Neural cell (in vitro differentiated cells): Measurements from ENCODE around the gene STAU1. TPM values are rescaled to one million over a fixed set of nuclear protein-coding genes. Genes with fewer than 3 reads are reported as not detected.

ENCODE experiments used
- H2AFZ ChIP-seq: fragments of 200-600, 300-800 bp; sonication (generic), shearing (Covaris generic); 2 replicates; pipeline ENCODE4 v1.6.0; 2014; ENCODE audit warnings: low read depth, mild to moderate bottlenecking, antibody characterized with exemption, low read length, moderate library complexity
- H3F3A ChIP-seq: fragments of 200-600 bp; shearing (Covaris generic); 2 replicates; pipeline ENCODE4 v1.6.1; 2016; ENCODE audit warnings: mild to moderate bottlenecking, moderate library complexity, mixed read lengths, antibody characterized with exemption, low read length; ENCODE audit not compliant: insufficient read depth, poor library complexity, severe bottlenecking
- H3K27ac ChIP-seq: fragments of 200-600, 300-800 bp; sonication (generic), shearing (Covaris generic); 2 replicates; pipeline ENCODE4 v1.5.1; 2014; ENCODE audit warnings: mild to moderate bottlenecking, low read length, moderate library complexity
- H3K27me3 ChIP-seq: fragments of 300-800, 200-600 bp; sonication (generic), shearing (Covaris generic); 2 replicates; pipeline ENCODE4 v1.6.0; 2014; ENCODE audit warnings: mild to moderate bottlenecking, low read depth, low read length, moderate library complexity; ENCODE audit not compliant: insufficient read depth
- H3K36me3 ChIP-seq: fragments of 300-800, 200-600 bp; sonication (generic), shearing (Covaris generic); 2 replicates; pipeline ENCODE4 v1.5.1; 2014; ENCODE audit warnings: mild to moderate bottlenecking, antibody characterized with exemption, low read length, moderate library complexity; ENCODE audit not compliant: insufficient read depth
- H3K4me2 ChIP-seq: fragments of 300-800, 200-600 bp; sonication (generic), shearing (Covaris generic); 2 replicates; pipeline ENCODE4 v1.6.0; 2014; ENCODE audit warnings: mild to moderate bottlenecking, low read length
- H3K4me3 ChIP-seq: fragments of 300-800, 200-600 bp; sonication (generic), shearing (Covaris generic); 2 replicates; pipeline ENCODE4 v1.5.1; 2014; ENCODE audit warnings: mild to moderate bottlenecking, low read length, moderate library complexity
- H3K79me2 ChIP-seq: fragments of 200-600 bp; shearing (Covaris generic); replicated peaks from 2 replicates; pipeline ENCODE4 v1.6.0; 2014; ENCODE audit warnings: mild to moderate bottlenecking, low read length, moderate library complexity; ENCODE audit not compliant: insufficient read depth
- H3K9ac ChIP-seq: fragments of 300-800, 200-600 bp; sonication (generic), shearing (Covaris generic); 2 replicates; pipeline ENCODE4 v1.6.1; 2016; ENCODE audit warnings: mild to moderate bottlenecking, low read length, mixed read lengths
- H3K9me2 ChIP-seq: fragments of 200-600 bp; shearing (Covaris generic); 2 replicates; pipeline ENCODE4 v1.6.1; 2016; ENCODE audit warnings: mild to moderate bottlenecking, low read length, mixed read lengths; ENCODE audit not compliant: insufficient read depth
- H3K9me3 ChIP-seq: fragments of 200-600, 300-800 bp; sonication (generic), shearing (Covaris generic); 2 replicates; pipeline ENCODE4 v1.6.1; 2016; ENCODE audit warnings: mild to moderate bottlenecking, mixed run types, low read length, moderate library complexity, mixed read lengths
- H4K20me1 ChIP-seq: fragments of 200-600 bp; shearing (Covaris generic); 2 replicates; pipeline ENCODE4 v1.6.1; 2016; ENCODE audit warnings: mild to moderate bottlenecking, mixed run types; ENCODE audit not compliant: insufficient read depth
- EP300 ChIP-seq: fragments of 450-650 bp; conservative IDR thresholded peaks from 2 replicates; pipeline ENCODE4 v1.6.1; 2014; ENCODE audit warnings: antibody characterized with exemption, mild to moderate bottlenecking, moderate library complexity; ENCODE audit not compliant: poor library complexity, severe bottlenecking
- EZH2 ChIP-seq: fragments of 200-600, 300-800 bp; shearing (Covaris generic), sonication (generic); IDR thresholded peaks from 2 replicates; pipeline ENCODE4 v1.6.1; 2014; ENCODE audit warnings: antibody characterized with exemption, low read length, borderline replicate concordance, mild to moderate bottlenecking; ENCODE audit not compliant: insufficient read depth, poor library complexity, severe bottlenecking
- MXI1 ChIP-seq: fragments of 450-650 bp; conservative IDR thresholded peaks from 2 replicates; pipeline ENCODE4 v1.6.1; 2014; ENCODE audit warnings: antibody characterized with exemption, mild to moderate bottlenecking; ENCODE audit not compliant: poor library complexity, severe bottlenecking
- POLR2AphosphoS5 ChIP-seq: IDR thresholded peaks from 2 replicates; pipeline ENCODE4 v1.6.1; 2012
- RAD21 ChIP-seq: fragments of 450-650 bp; conservative IDR thresholded peaks from 2 replicates; pipeline ENCODE4 v1.6.1; 2014; ENCODE audit warnings: antibody characterized with exemption, mild to moderate bottlenecking, moderate library complexity
- SMC3 ChIP-seq: fragments of 450-650 bp; conservative IDR thresholded peaks from 2 replicates; pipeline ENCODE4 v1.6.1; 2014; ENCODE audit warnings: antibody characterized with exemption, mild to moderate bottlenecking, moderate library complexity; ENCODE audit not compliant: poor library complexity
- TAF1 ChIP-seq: IDR thresholded peaks from 2 replicates; pipeline ENCODE4 v1.6.1; 2012; ENCODE audit warnings: low read depth
- polyA plus RNA-seq: library from polyadenylated mRNA; depleted of rRNA; stranded (reverse); fragments of >200 nt; gene quantifications from 2 replicates; pipeline ENCODE4 v1.2.3, GENCODE V29; 2014
- TF ChIP-seq, protein P1 (sequence below): fragments of 450-650 bp; IDR thresholded peaks from 2 replicates; pipeline ENCODE4 v1.5.1; 2014; ENCODE audit warnings: antibody characterized with exemption, mild to moderate bottlenecking, moderate library complexity; ENCODE audit not compliant: poor library complexity, severe bottlenecking
- TF ChIP-seq, protein P2 (sequence below): IDR thresholded peaks from 2 replicates; pipeline ENCODE4 v1.6.1; 2012; ENCODE audit warnings: borderline replicate concordance

The STAU1 gene
- polyA plus RNA-seq, 1 donor from 2014 or later = 43.1 TPM

DNA sequence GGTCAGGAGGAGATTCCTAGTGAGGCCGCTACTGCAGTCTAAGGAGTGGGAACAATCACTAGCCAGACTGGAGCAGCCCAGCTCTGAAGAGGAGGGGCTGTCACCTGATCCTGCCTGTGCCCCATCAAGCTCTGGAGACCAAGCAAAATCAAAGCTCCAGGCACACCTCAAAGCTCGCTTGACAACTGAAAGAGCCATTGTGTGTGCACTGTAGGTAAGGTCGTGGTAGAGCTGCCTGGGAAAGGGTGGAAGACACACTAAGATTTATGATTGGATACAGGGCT, 83.8 kb downstream of the STAU1 start:
- H2AFZ ChIP-seq = no peak overlapping the region
- H3K27ac ChIP-seq = no peak overlapping the region
- H3K9me2 ChIP-seq = no peaks in the 10 kb centered on the region
- no peaks in the 10 kb centered on the region for H4K20me1 ChIP-seq
- no peaks in the 10 kb centered on the region for H3K9me3 ChIP-seq
- H3K79me2 ChIP-seq = no peaks in the 10 kb centered on the region
- no peak overlapping the region for H3K4me2 ChIP-seq
- no peaks in the 10 kb centered on the region for H3F3A ChIP-seq
- H3K4me3 ChIP-seq = no peak overlapping the region
- H3K27me3 ChIP-seq = no peaks in the 10 kb centered on the region
- peaks cover 12% of the 10 kb centered on the region for H3K36me3 ChIP-seq
- TF ChIP-seq, protein P1, sequence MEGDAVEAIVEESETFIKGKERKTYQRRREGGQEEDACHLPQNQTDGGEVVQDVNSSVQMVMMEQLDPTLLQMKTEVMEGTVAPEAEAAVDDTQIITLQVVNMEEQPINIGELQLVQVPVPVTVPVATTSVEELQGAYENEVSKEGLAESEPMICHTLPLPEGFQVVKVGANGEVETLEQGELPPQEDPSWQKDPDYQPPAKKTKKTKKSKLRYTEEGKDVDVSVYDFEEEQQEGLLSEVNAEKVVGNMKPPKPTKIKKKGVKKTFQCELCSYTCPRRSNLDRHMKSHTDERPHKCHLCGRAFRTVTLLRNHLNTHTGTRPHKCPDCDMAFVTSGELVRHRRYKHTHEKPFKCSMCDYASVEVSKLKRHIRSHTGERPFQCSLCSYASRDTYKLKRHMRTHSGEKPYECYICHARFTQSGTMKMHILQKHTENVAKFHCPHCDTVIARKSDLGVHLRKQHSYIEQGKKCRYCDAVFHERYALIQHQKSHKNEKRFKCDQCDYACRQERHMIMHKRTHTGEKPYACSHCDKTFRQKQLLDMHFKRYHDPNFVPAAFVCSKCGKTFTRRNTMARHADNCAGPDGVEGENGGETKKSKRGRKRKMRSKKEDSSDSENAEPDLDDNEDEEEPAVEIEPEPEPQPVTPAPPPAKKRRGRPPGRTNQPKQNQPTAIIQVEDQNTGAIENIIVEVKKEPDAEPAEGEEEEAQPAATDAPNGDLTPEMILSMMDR = no peak
- no peak for TF ChIP-seq EZH2
- no peak for TF ChIP-seq RAD21
- TF ChIP-seq, protein P2, sequence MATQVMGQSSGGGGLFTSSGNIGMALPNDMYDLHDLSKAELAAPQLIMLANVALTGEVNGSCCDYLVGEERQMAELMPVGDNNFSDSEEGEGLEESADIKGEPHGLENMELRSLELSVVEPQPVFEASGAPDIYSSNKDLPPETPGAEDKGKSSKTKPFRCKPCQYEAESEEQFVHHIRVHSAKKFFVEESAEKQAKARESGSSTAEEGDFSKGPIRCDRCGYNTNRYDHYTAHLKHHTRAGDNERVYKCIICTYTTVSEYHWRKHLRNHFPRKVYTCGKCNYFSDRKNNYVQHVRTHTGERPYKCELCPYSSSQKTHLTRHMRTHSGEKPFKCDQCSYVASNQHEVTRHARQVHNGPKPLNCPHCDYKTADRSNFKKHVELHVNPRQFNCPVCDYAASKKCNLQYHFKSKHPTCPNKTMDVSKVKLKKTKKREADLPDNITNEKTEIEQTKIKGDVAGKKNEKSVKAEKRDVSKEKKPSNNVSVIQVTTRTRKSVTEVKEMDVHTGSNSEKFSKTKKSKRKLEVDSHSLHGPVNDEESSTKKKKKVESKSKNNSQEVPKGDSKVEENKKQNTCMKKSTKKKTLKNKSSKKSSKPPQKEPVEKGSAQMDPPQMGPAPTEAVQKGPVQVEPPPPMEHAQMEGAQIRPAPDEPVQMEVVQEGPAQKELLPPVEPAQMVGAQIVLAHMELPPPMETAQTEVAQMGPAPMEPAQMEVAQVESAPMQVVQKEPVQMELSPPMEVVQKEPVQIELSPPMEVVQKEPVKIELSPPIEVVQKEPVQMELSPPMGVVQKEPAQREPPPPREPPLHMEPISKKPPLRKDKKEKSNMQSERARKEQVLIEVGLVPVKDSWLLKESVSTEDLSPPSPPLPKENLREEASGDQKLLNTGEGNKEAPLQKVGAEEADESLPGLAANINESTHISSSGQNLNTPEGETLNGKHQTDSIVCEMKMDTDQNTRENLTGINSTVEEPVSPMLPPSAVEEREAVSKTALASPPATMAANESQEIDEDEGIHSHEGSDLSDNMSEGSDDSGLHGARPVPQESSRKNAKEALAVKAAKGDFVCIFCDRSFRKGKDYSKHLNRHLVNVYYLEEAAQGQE = no peak
- TF ChIP-seq MXI1 = no peak
- TF ChIP-seq POLR2AphosphoS5 = no peak
- TF ChIP-seq SMC3 = no peak
- no peak for TF ChIP-seq EP300
- TF ChIP-seq TAF1 = no peak
- H3K9ac ChIP-seq = no peak overlapping the region

DNA sequence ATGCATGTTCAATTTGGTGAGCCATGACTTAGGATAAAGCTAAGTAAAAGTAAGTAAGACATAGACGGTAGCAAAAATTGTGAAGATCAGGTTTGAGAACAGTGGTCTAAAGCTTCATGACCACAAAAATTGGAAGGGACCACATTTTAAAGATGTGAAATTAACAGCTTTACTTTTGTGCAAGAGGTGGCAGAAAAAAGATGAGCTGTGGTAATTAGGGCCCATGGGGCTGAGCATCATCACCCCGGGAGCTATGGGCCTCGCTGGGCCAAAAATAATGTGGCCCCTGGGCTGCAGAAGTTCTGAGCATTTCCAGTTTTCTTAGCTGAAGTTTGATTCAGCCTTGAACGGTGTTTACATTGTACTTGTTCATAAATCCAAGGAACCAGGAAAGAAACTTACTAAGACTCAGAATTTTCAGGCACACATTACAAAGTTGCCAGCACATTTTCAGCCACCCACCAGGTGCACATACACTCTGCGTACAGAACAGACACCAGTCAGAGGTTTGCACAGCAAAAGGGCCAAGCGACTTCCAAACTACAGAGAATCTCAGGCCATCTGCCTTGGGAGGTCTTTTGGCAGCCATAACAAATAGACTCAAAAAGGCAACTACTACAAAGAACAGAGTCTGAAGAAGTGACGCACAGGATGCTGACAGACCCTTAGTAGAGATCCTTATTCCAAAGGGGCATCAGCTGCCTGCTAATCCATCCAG, 84.3 kb downstream of the STAU1 start:
- Histone ChIP-seq H3K9ac (no peak overlapping the region), H3K9me3 (no peaks in the 10 kb centered on the region), H4K20me1 (no peaks in the 10 kb centered on the region), H3K27me3 (no peaks in the 10 kb centered on the region), H2AFZ (no peak overlapping the region), H3F3A (no peaks in the 10 kb centered on the region), H3K36me3 (peaks cover 12% of the 10 kb centered on the region), H3K4me2 (no peak overlapping the region), H3K27ac (no peak overlapping the region), H3K4me3 (no peak overlapping the region), H3K79me2 (no peaks in the 10 kb centered on the region), H3K9me2 (no peaks in the 10 kb centered on the region)
- no peak for TF ChIP-seq MXI1

DNA sequence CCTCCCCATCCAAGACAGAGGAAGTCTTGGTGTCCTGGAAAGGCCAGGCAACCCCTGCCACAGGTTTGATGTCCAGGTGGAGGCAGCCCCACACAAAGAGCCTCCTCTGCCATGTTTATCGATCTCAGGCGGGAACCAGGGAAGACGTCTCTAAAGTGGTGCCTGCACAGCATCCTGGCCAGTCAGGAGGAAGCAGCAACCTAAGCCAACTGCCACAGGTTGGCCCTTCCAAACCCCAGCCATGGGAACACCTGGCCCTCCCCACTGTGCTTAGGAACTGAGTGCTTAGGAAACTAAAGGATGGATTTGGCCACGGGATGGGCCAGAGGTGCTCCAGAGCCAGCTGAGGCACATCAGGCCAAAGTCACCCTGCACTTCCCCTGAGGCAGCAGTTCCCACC, 85.1 kb downstream of the STAU1 start:
- no peaks in the 10 kb centered on the region for H3K9me3 ChIP-seq
- H3K79me2 ChIP-seq = no peaks in the 10 kb centered on the region
- no peaks in the 10 kb centered on the region for H4K20me1 ChIP-seq
- H2AFZ ChIP-seq = no peak overlapping the region
- H3K4me3 ChIP-seq = no peak overlapping the region
- no peak for TF ChIP-seq EZH2
- TF ChIP-seq RAD21 = no peak
- no peak for TF ChIP-seq POLR2AphosphoS5
- TF ChIP-seq, protein P2 = no peak
- H3F3A ChIP-seq = no peaks in the 10 kb centered on the region
- H3K27me3 ChIP-seq = no peaks in the 10 kb centered on the region
- H3K9me2 ChIP-seq = no peaks in the 10 kb centered on the region
- no peak overlapping the region for H3K27ac ChIP-seq
- H3K9ac ChIP-seq = no peak overlapping the region
- no peak overlapping the region for H3K4me2 ChIP-seq
- peaks cover 12% of the 10 kb centered on the region for H3K36me3 ChIP-seq
